ENCODE measurements around the gene KSR2.

Gene KSR2

DNA sequence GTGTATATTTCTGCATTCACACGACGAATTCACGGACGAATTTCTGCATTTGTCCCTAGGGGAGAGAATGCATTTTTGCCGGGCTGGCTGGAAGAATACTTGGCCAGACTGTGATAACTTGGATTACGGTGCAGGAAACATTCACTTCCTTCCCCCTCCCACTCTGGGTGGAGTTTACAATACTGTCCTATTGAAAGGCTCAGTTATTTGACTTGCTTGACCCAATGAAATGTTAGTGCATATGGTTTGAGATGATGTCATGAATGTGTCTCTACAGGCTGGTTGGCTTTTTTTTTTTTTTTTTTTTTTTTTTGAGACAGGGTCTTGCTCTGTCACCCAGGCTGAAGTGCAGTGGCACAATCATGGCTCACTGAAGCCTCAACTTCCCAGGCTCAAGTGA, 516.7 kb downstream of the KSR2 start:
- Histone ChIP-seq H3K27ac (ENCODE audit: low read depth, low read length, severe bottlenecking) (no peak overlapping the region), H3K9me3 (ENCODE audit: control insufficient read depth, low read length) (no peaks in the 10 kb centered on the region), H3K36me3 (ENCODE audit: control insufficient read depth, insufficient read depth, low read length) (no peaks in the 10 kb centered on the region), H3K4me1 (ENCODE audit: control insufficient read depth, insufficient read depth, low read length, poor library complexity, severe bottlenecking) (no peaks in the 10 kb centered on the region), H3K4me3 (ENCODE audit: extremely low read depth, insufficient read depth, low read length, poor library complexity, severe bottlenecking) (no peak overlapping the region)
- 76 to 95% methylated on average over 4 to 5 of the region's 6 CpGs for WGBS, 2 experiments (ENCODE audit: insufficient coverage in 2 of 2)

GRCh38 chr12:117450209-117450608, 518.6 kb downstream of the KSR2 start:
- H3K4me1 ChIP-seq (ENCODE audit: control insufficient read depth, insufficient read depth, low read length, poor library complexity, severe bottlenecking): no peaks in the 10 kb centered on the region
- H3K4me3 ChIP-seq (ENCODE audit: extremely low read depth, insufficient read depth, low read length, poor library complexity, severe bottlenecking): no peak overlapping the region
- 60% methylated on average over 1 of the region's 5 CpGs; no CpG with 5 or more reads in 1 of the 2 experiments for WGBS, 2 experiments (ENCODE audit: insufficient coverage in 2 of 2)
- H3K36me3 ChIP-seq (ENCODE audit: control insufficient read depth, insufficient read depth, low read length): no peaks in the 10 kb centered on the region
- H3K9me3 ChIP-seq (ENCODE audit: control insufficient read depth, low read length): no peaks in the 10 kb centered on the region
- H3K27ac ChIP-seq (ENCODE audit: low read depth, low read length, severe bottlenecking): no peak overlapping the region

DNA sequence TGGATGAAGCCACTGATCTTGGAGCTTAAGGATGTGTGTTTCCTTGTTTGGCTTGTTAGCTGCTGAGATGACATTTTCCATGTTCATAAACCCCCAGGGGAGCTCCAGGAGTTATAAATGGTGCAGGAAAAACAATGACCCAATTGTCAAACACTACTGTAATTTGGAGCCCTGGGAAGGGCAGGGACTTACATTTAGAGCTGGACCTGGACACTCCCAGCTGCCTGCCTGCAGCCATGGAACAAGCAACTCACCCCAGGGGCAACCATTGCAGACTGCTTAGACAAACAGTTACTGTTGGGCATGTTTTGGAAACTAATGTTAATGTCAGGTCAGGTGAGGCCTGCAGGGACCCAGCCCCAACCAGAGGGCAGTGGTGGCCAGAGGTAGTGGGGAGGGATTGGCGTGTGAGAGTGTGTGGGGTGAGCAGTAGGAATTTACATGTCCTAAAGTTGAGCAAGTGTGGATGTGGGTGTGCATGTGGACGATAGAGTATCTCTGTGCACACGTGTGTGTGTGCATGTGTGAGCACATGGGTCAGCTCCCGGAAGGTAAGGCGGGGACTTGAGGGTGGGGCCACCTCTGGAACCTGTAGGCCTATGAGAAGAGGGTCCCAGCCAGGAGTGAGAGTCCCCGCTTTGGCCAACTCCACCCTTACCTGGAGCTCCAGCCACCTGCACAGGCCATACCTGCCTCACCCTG, 521.0 kb downstream of the KSR2 start:
- H3K36me3 ChIP-seq (ENCODE audit: control insufficient read depth, insufficient read depth, low read length): no peaks in the 10 kb centered on the region
- H3K9me3 ChIP-seq (ENCODE audit: control insufficient read depth, low read length): no peaks in the 10 kb centered on the region
- H3K4me3 ChIP-seq (ENCODE audit: extremely low read depth, insufficient read depth, low read length, poor library complexity, severe bottlenecking): no peak overlapping the region
- H3K4me1 ChIP-seq (ENCODE audit: control insufficient read depth, insufficient read depth, low read length, poor library complexity, severe bottlenecking): no peaks in the 10 kb centered on the region
- WGBS, 2 experiments (ENCODE audit: insufficient coverage in 2 of 2): 83 to 94% methylated on average over 3 to 5 of the region's 6 CpGs
- H3K27ac ChIP-seq (ENCODE audit: low read depth, low read length, severe bottlenecking): no peak overlapping the region

DNA sequence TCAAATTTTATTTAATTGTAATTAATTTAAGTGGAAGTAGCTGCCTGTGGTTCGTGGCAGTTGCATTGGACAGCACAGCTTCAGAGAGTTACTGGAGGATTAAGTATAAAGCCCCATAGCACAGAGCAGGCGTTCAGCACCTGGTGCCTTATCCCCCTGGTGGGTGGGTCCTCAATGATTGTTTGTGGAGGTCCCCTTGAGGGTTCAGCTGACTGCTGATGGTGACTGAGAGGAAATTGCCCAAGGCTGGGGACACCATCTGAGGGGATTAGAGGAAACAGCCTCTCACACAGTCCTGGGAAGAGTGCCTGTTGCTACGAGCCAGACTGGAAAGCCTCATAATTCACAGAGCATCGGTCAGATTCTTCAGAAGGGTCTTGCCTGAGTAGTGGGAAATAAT, 524.0 kb downstream of the KSR2 start:
- no peaks in the 10 kb centered on the region for H3K9me3 ChIP-seq (ENCODE audit: control insufficient read depth, low read length)
- no peaks in the 10 kb centered on the region for H3K36me3 ChIP-seq (ENCODE audit: control insufficient read depth, insufficient read depth, low read length)
- WGBS, 2 experiments (ENCODE audit: insufficient coverage in 2 of 2): 83 to 90% methylated on average over 2 to 4 of the region's 4 CpGs

DNA sequence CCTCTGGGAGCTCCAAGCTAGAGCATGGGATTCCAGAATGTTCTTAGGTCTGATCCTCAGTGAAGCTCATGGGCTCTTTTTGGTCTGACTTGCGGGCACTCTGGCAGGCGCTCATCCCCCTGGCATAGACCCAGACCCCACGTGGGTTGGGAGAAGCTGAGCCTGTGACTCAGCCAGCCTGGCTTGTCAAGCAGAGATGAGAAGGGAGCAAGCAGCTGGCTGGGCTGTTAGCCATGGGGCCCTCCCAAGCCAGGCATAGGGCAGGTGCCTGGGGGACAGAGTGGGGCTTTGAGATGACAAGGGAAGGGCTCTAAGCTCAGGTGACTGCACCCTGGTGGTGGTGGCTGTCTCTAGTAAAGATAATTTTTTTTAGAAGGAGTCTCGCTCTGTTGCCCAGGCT, 527.0 kb downstream of the KSR2 start:
- Histone ChIP-seq H3K36me3 (ENCODE audit: control insufficient read depth, insufficient read depth, low read length) (no peaks in the 10 kb centered on the region), H3K9me3 (ENCODE audit: control insufficient read depth, low read length) (no peaks in the 10 kb centered on the region), H3K4me3 (ENCODE audit: extremely low read depth, insufficient read depth, low read length, poor library complexity, severe bottlenecking) (no peak overlapping the region), H3K4me1 (ENCODE audit: control insufficient read depth, insufficient read depth, low read length, poor library complexity, severe bottlenecking) (no peaks in the 10 kb centered on the region), H3K27ac (ENCODE audit: low read depth, low read length, severe bottlenecking) (no peak overlapping the region)
- 43 to 100% methylated on average over 2 of the region's 4 CpGs for WGBS, 2 experiments (ENCODE audit: insufficient coverage in 2 of 2)

More for the DNA sequence above, 524.0 kb downstream of the KSR2 start:
- Histone ChIP-seq H3K4me1 (ENCODE audit: control insufficient read depth, insufficient read depth, low read length, poor library complexity, severe bottlenecking) (no peaks in the 10 kb centered on the region), H3K27ac (ENCODE audit: low read depth, low read length, severe bottlenecking) (no peak overlapping the region), H3K4me3 (ENCODE audit: extremely low read depth, insufficient read depth, low read length, poor library complexity, severe bottlenecking) (no peak overlapping the region)

GRCh38 chr12:117440384-117440783, 528.4 kb downstream of the KSR2 start:
- no peak overlapping the region for H3K27ac ChIP-seq (ENCODE audit: low read depth, low read length, severe bottlenecking)
- 100% methylated on average over 2 of the region's 2 CpGs for WGBS, 2 experiments (ENCODE audit: insufficient coverage in 2 of 2)
- no peaks in the 10 kb centered on the region for H3K9me3 ChIP-seq (ENCODE audit: control insufficient read depth, low read length)
- no peak overlapping the region for H3K4me3 ChIP-seq (ENCODE audit: extremely low read depth, insufficient read depth, low read length, poor library complexity, severe bottlenecking)
- no peaks in the 10 kb centered on the region for H3K4me1 ChIP-seq (ENCODE audit: control insufficient read depth, insufficient read depth, low read length, poor library complexity, severe bottlenecking)
- H3K36me3 ChIP-seq (ENCODE audit: control insufficient read depth, insufficient read depth, low read length): no peaks in the 10 kb centered on the region

GRCh38 chr12:117439531-117440001, 529.2 kb downstream of the KSR2 start:
- H3K4me1 ChIP-seq (ENCODE audit: control insufficient read depth, insufficient read depth, low read length, poor library complexity, severe bottlenecking): no peaks in the 10 kb centered on the region
- no peaks in the 10 kb centered on the region for H3K36me3 ChIP-seq (ENCODE audit: control insufficient read depth, insufficient read depth, low read length)
- no peak overlapping the region for H3K27ac ChIP-seq (ENCODE audit: low read depth, low read length, severe bottlenecking)
- no peaks in the 10 kb centered on the region for H3K9me3 ChIP-seq (ENCODE audit: control insufficient read depth, low read length)
- WGBS, 2 experiments (ENCODE audit: insufficient coverage in 2 of 2): 75 to 77% methylated on average over 13 of the region's 13 CpGs
- H3K4me3 ChIP-seq (ENCODE audit: extremely low read depth, insufficient read depth, low read length, poor library complexity, severe bottlenecking): no peak overlapping the region

GRCh38 chr12:117438809-117439208, 530.0 kb downstream of the KSR2 start:
- no peak overlapping the region for H3K27ac ChIP-seq (ENCODE audit: low read depth, low read length, severe bottlenecking)
- no peak overlapping the region for H3K4me3 ChIP-seq (ENCODE audit: extremely low read depth, insufficient read depth, low read length, poor library complexity, severe bottlenecking)
- H3K4me1 ChIP-seq (ENCODE audit: control insufficient read depth, insufficient read depth, low read length, poor library complexity, severe bottlenecking): no peaks in the 10 kb centered on the region
- 94% methylated on average over 5 to 6 of the region's 6 CpGs for WGBS, 2 experiments (ENCODE audit: insufficient coverage in 2 of 2)
- no peaks in the 10 kb centered on the region for H3K9me3 ChIP-seq (ENCODE audit: control insufficient read depth, low read length)
- H3K36me3 ChIP-seq (ENCODE audit: control insufficient read depth, insufficient read depth, low read length): no peaks in the 10 kb centered on the region

GRCh38 chr12:117437516-117438255, 531.1 kb downstream of the KSR2 start:
- WGBS, 2 experiments (ENCODE audit: insufficient coverage in 2 of 2): 91 to 92% methylated on average over 9 to 11 of the region's 11 CpGs

DNA sequence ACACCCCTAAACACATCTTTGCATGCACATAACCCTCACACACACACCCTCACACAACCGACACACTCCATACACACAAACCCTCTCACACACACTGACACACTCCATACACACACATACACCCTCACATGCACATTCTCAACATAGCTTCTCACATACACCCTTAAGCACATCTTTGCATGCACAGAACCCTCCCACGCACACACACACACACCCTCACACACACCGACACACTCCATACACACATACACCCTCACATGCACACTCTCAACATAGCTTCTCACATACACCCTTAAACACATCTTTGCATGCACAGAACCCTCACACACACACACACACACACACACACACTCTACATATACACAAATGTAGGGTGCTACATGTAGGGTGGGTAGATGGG, 534.9 kb downstream of the KSR2 start:
- Histone ChIP-seq H3K4me1 (ENCODE audit: control insufficient read depth, insufficient read depth, low read length, poor library complexity, severe bottlenecking) (no peaks in the 10 kb centered on the region), H3K9me3 (ENCODE audit: control insufficient read depth, low read length) (no peaks in the 10 kb centered on the region), H3K4me3 (ENCODE audit: extremely low read depth, insufficient read depth, low read length, poor library complexity, severe bottlenecking) (no peak overlapping the region), H3K27ac (ENCODE audit: low read depth, low read length, severe bottlenecking) (no peak overlapping the region), H3K36me3 (ENCODE audit: control insufficient read depth, insufficient read depth, low read length) (no peaks in the 10 kb centered on the region)
- WGBS, 2 experiments (ENCODE audit: insufficient coverage in 2 of 2): 64 to 100% methylated on average over 1 to 2 of the region's 3 CpGs

More at GRCh38 chr12:117437516-117438255, 531.1 kb downstream of the KSR2 start:
- Histone ChIP-seq H3K27ac (ENCODE audit: low read depth, low read length, severe bottlenecking) (no peak overlapping the region), H3K9me3 (ENCODE audit: control insufficient read depth, low read length) (no peaks in the 10 kb centered on the region), H3K4me1 (ENCODE audit: control insufficient read depth, insufficient read depth, low read length, poor library complexity, severe bottlenecking) (no peaks in the 10 kb centered on the region), H3K36me3 (ENCODE audit: control insufficient read depth, insufficient read depth, low read length) (no peaks in the 10 kb centered on the region), H3K4me3 (ENCODE audit: extremely low read depth, insufficient read depth, low read length, poor library complexity, severe bottlenecking) (no peak overlapping the region)

- H3K36me3 ChIP-seq (ENCODE audit: control insufficient read depth, insufficient read depth, low read length): no peaks in the 10 kb centered on the region
- no peaks in the 10 kb centered on the region for H3K4me1 ChIP-seq (ENCODE audit: control insufficient read depth, insufficient read depth, low read length, poor library complexity, severe bottlenecking)
- H3K27ac ChIP-seq (ENCODE audit: low read depth, low read length, severe bottlenecking): no peak overlapping the region
- WGBS, 2 experiments (ENCODE audit: insufficient coverage in 2 of 2): 77 to 85% methylated on average over 5 of the region's 6 CpGs
- H3K4me3 ChIP-seq (ENCODE audit: extremely low read depth, insufficient read depth, low read length, poor library complexity, severe bottlenecking): no peak overlapping the region
- no peaks in the 10 kb centered on the region for H3K9me3 ChIP-seq (ENCODE audit: control insufficient read depth, low read length)
These were observed 538.5 kb downstream of the KSR2 start for GRCh38 chr12:117430246-117430645.
